ENCODE measurements around the gene RAPGEF4. TPM values are rescaled to one million over a fixed set of nuclear protein-coding genes. Genes with fewer than 3 reads are reported as not detected.

The RAPGEF4 gene
- total and polyA plus RNA-seq, 2 of the 13 experiments (the other 11 are each of a cell fraction or from before 2014, with no cell fraction given) = 0.78 to 0.91 TPM

DNA sequence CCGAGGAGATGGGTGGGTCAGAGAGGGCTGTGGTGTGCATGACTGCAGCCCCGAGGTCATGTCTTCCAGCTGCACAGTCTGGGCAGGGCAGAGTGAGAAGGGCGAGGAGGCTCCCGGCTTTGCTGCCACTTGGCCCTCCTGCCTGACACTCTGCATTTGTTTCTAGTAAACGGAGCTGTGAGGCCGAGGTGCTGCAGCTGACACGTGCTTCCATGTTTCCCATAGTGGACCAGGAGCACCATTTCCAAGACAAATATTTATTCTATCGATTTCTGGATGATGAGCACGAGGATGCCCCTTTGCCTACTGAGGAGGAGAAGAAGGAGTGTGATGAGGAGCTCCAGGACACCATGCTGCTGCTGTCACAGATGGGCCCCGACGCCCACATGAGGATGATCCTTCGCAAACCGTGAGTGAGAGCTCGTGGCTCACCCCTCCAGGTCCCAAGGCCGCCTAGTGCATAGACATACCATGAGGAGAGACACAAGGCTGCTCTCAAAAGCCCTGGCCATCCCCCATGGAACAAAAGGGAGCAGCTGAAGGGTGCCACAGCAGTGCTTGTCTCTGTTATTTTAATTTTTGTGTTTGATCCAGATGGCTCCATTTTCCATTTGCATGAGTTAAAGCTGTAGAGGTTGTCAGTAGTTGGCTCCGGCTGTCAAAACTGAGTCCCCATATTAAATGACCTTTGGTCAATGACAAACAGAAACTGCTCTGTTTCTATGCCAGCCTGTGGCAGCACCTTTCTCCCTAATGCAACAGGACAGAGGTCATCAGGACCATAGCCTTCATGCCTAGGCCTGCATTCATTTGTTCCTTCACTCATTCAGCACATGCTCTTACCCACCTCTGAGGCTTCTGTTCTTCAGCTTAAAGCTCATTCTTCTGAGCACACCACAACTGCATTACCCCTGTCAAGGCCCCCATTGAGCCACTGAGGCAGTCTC lies 231.7 kb downstream of the RAPGEF4 start (continued):
- TF ChIP-seq, protein P1, sequence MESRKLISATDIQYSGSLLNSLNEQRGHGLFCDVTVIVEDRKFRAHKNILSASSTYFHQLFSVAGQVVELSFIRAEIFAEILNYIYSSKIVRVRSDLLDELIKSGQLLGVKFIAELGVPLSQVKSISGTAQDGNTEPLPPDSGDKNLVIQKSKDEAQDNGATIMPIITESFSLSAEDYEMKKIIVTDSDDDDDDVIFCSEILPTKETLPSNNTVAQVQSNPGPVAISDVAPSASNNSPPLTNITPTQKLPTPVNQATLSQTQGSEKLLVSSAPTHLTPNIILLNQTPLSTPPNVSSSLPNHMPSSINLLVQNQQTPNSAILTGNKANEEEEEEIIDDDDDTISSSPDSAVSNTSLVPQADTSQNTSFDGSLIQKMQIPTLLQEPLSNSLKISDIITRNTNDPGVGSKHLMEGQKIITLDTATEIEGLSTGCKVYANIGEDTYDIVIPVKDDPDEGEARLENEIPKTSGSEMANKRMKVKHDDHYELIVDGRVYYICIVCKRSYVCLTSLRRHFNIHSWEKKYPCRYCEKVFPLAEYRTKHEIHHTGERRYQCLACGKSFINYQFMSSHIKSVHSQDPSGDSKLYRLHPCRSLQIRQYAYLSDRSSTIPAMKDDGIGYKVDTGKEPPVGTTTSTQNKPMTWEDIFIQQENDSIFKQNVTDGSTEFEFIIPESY (CRISPR knock-in tag; IDR thresholded peaks at IDR 0.05) = no peak
- TF ChIP-seq ELF1 (CRISPR knock-in tag; IDR thresholded peaks at IDR 0.05) (no peak; the same call in 1 of the 2 replicates), KAT8 (CRISPR knock-in tag; IDR thresholded peaks at IDR 0.05) (0 out of 2 replicates have a peak, but pooled peaks have one; percentile 18), ZNF737 (CRISPR knock-in tag; IDR thresholded peaks at IDR 0.05; ENCODE audit: borderline replicate concordance) (no peak), ZSCAN29 (CRISPR knock-in tag; conservative IDR thresholded peaks at IDR 0.05) (no peak), ONECUT2 (CRISPR knock-in tag; IDR thresholded peaks at IDR 0.05) (peak; percentile 99), ZBTB1 (CRISPR knock-in tag; IDR thresholded peaks at IDR 0.05; ENCODE audit: borderline replicate concordance) (no peak), ZBTB42 (CRISPR knock-in tag; IDR thresholded peaks at IDR 0.05) (no peak), HNRNPH1 (optimal IDR thresholded peaks at IDR 0.05; ENCODE audit: low read depth, low read length) (no peak), PLRG1 (conservative IDR thresholded peaks at IDR 0.05) (no peak), MTA1 (CRISPR knock-in tag; IDR thresholded peaks at IDR 0.05; ENCODE audit: borderline replicate concordance) (no peak; the same call in 1 of the 2 replicates), ZFX (CRISPR knock-in tag; IDR thresholded peaks at IDR 0.05; ENCODE audit: low read depth) (peak; percentile 33; the same call in 1 of the 2 replicates), RORA (CRISPR knock-in tag; IDR thresholded peaks at IDR 0.05) (no peak), MED8 (CRISPR knock-in tag; IDR thresholded peaks at IDR 0.05; ENCODE audit: insufficient replicate concordance) (no peak), EHMT2 (IDR thresholded peaks at IDR 0.05; ENCODE audit: borderline replicate concordance, low read depth, low read length) (peak; percentile 69; the same call in 1 of the 2 replicates), SYNCRIP (IDR thresholded peaks at IDR 0.05; ENCODE audit: insufficient read depth, low read depth, low read length) (no peak)
- TF ChIP-seq, protein P2, sequence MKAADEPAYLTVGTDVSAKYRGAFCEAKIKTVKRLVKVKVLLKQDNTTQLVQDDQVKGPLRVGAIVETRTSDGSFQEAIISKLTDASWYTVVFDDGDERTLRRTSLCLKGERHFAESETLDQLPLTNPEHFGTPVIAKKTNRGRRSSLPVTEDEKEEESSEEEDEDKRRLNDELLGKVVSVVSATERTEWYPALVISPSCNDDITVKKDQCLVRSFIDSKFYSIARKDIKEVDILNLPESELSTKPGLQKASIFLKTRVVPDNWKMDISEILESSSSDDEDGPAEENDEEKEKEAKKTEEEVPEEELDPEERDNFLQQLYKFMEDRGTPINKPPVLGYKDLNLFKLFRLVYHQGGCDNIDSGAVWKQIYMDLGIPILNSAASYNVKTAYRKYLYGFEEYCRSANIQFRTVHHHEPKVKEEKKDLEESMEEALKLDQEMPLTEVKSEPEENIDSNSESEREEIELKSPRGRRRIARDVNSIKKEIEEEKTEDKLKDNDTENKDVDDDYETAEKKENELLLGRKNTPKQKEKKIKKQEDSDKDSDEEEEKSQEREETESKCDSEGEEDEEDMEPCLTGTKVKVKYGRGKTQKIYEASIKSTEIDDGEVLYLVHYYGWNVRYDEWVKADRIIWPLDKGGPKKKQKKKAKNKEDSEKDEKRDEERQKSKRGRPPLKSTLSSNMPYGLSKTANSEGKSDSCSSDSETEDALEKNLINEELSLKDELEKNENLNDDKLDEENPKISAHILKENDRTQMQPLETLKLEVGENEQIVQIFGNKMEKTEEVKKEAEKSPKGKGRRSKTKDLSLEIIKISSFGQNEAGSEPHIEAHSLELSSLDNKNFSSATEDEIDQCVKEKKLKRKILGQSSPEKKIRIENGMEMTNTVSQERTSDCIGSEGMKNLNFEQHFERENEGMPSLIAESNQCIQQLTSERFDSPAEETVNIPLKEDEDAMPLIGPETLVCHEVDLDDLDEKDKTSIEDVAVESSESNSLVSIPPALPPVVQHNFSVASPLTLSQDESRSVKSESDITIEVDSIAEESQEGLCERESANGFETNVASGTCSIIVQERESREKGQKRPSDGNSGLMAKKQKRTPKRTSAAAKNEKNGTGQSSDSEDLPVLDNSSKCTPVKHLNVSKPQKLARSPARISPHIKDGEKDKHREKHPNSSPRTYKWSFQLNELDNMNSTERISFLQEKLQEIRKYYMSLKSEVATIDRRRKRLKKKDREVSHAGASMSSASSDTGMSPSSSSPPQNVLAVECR (CRISPR knock-in tag; IDR thresholded peaks at IDR 0.05; ENCODE audit: borderline replicate concordance) = peak; percentile 73
- TF ChIP-seq, protein P3, sequence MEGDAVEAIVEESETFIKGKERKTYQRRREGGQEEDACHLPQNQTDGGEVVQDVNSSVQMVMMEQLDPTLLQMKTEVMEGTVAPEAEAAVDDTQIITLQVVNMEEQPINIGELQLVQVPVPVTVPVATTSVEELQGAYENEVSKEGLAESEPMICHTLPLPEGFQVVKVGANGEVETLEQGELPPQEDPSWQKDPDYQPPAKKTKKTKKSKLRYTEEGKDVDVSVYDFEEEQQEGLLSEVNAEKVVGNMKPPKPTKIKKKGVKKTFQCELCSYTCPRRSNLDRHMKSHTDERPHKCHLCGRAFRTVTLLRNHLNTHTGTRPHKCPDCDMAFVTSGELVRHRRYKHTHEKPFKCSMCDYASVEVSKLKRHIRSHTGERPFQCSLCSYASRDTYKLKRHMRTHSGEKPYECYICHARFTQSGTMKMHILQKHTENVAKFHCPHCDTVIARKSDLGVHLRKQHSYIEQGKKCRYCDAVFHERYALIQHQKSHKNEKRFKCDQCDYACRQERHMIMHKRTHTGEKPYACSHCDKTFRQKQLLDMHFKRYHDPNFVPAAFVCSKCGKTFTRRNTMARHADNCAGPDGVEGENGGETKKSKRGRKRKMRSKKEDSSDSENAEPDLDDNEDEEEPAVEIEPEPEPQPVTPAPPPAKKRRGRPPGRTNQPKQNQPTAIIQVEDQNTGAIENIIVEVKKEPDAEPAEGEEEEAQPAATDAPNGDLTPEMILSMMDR (CRISPR knock-in tag; IDR thresholded peaks at IDR 0.05) = 0 out of 2 replicates have a peak, but pooled peaks have one; percentile 10
- TF ChIP-seq, protein P4, sequence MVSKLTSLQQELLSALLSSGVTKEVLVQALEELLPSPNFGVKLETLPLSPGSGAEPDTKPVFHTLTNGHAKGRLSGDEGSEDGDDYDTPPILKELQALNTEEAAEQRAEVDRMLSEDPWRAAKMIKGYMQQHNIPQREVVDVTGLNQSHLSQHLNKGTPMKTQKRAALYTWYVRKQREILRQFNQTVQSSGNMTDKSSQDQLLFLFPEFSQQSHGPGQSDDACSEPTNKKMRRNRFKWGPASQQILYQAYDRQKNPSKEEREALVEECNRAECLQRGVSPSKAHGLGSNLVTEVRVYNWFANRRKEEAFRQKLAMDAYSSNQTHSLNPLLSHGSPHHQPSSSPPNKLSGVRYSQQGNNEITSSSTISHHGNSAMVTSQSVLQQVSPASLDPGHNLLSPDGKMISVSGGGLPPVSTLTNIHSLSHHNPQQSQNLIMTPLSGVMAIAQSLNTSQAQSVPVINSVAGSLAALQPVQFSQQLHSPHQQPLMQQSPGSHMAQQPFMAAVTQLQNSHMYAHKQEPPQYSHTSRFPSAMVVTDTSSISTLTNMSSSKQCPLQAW (CRISPR knock-in tag; IDR thresholded peaks at IDR 0.05) = peak; percentile 65; the same call in 1 of the 2 replicates

Data from HepG2 (cell line).